ENCODE data around the gene PRSS36.
"Not testable (repeated sequence)": the region's sequence is repeated elsewhere in the genome, so short reads cannot be mapped to it uniquely, and the experiment has no call there.

The PRSS36 gene

GRCh38 chr16:31141489-31142108, 8.3 kb downstream of the PRSS36 start:
- DNase-seq = no peak

GRCh38 chr16:31141071-31141469, 8.8 kb downstream of the PRSS36 start:
- DNase-seq = not testable (repeated sequence)

GRCh38 chr16:31138621-31139578, 11.0 kb downstream of the PRSS36 start:
- DNase-seq = no peak

GRCh38 chr16:31136822-31137499, 12.9 kb downstream of the PRSS36 start:
- not testable (repeated sequence) for DNase-seq

GRCh38 chr16:31136287-31136662, 13.6 kb downstream of the PRSS36 start:
- no peak for DNase-seq

GRCh38 chr16:31135535-31136286, 14.2 kb downstream of the PRSS36 start, which contains the start of gene PRSS8:
Gene PRSS8 (minus strand): TSS chr16:31135727. CDS start chr16:31135498, 229 bp downstream.
- DNase-seq = peak; percentile 42

- DNase-seq = no peak
These were observed 15.0 kb downstream of the PRSS36 start for GRCh38 chr16:31134625-31135534.

- DNase-seq = peak; percentile 45
These were observed 15.7 kb downstream of the PRSS36 start for GRCh38 chr16:31134091-31134571.

GRCh38 chr16:31133046-31133501, 16.8 kb downstream of the PRSS36 start:
- DNase-seq = no peak

GRCh38 chr16:31132303-31132979, 17.4 kb downstream of the PRSS36 start:
- DNase-seq = no peak

GRCh38 chr16:31131841-31132271, 18.0 kb downstream of the PRSS36 start:
- no peak for DNase-seq

GRCh38 chr16:31131416-31131815, 18.4 kb downstream of the PRSS36 start:
- no peak for DNase-seq

- DNase-seq = no peak
These were observed 19.0 kb downstream of the PRSS36 start for GRCh38 chr16:31130899-31131298.

- peak; percentile 73 for DNase-seq
These were observed 19.5 kb downstream of the PRSS36 start for GRCh38 chr16:31130336-31130891.

GRCh38 chr16:31129568-31130335, 20.1 kb downstream of the PRSS36 start:
- peak; percentile 50 for DNase-seq

- peak; percentile 98 for DNase-seq
These were observed 20.9 kb downstream of the PRSS36 start for GRCh38 chr16:31128711-31129567.

- no peak for DNase-seq
These were observed 22.7 kb downstream of the PRSS36 start for GRCh38 chr16:31127182-31127581.

- DNase-seq = no peak
These were observed 24.0 kb downstream of the PRSS36 start for GRCh38 chr16:31125844-31126243.
